HEK293 (cell line): ENCODE measurements around the gene OSBPL1A.

Source experiments
- FEZF1 ChIP-seq: fragments of 450-650 bp; formaldehyde crosslinking; IDR thresholded peaks from 2 replicates; pipeline ENCODE4 v1.5.1; 2016; ENCODE audit warnings: missing biosample characterization, missing genetic modification characterization
- IKZF3 ChIP-seq: fragments of 450-650 bp; IDR thresholded peaks from 2 replicates; pipeline ENCODE4 v1.5.0; 2018; ENCODE audit warnings: missing biosample characterization, mild to moderate bottlenecking, missing genetic modification characterization, moderate library complexity
- RBAK ChIP-seq: fragments of 450-650 bp; formaldehyde crosslinking; IDR thresholded peaks from 2 replicates; pipeline ENCODE4 v1.5.1; 2016; ENCODE audit warnings: missing biosample characterization, missing genetic modification characterization
- ZBTB10 ChIP-seq: fragments of 450-650 bp; formaldehyde crosslinking; IDR thresholded peaks from 2 replicates; pipeline ENCODE4 v1.5.1; 2016; ENCODE audit warnings: missing biosample characterization, missing genetic modification characterization
- ZBTB11 ChIP-seq: fragments of 450-650 bp; formaldehyde crosslinking; conservative IDR thresholded peaks from 2 replicates; pipeline ENCODE4 v1.5.1; 2016; ENCODE audit warnings: low read depth, missing biosample characterization, missing genetic modification characterization
- ZBTB21 ChIP-seq: fragments of 450-650 bp; formaldehyde crosslinking; IDR thresholded peaks from 2 replicates; pipeline ENCODE4 v1.5.1; 2017; ENCODE audit warnings: missing biosample characterization, missing genetic modification characterization
- ZBTB44 ChIP-seq: fragments of 450-650 bp; IDR thresholded peaks from 2 replicates; pipeline ENCODE4 v1.5.1; 2018; ENCODE audit warnings: missing biosample characterization, mild to moderate bottlenecking, missing genetic modification characterization
- ZNF112 ChIP-seq: fragments of 450-650 bp; formaldehyde crosslinking; IDR thresholded peaks from 2 replicates; pipeline ENCODE4 v1.5.0; 2017; ENCODE audit warnings: missing biosample characterization, missing genetic modification characterization
- ZNF132 ChIP-seq: fragments of 450-650 bp; formaldehyde crosslinking; IDR thresholded peaks from 2 replicates; pipeline ENCODE4 v1.5.1; 2017; ENCODE audit warnings: missing biosample characterization, missing genetic modification characterization, borderline replicate concordance
- ZNF133 ChIP-seq: fragments of 450-650 bp; formaldehyde crosslinking; IDR thresholded peaks from 2 replicates; pipeline ENCODE4 v1.5.1; 2016; ENCODE audit warnings: missing biosample characterization, missing genetic modification characterization
- ZNF146 ChIP-seq: fragments of 450-650 bp; formaldehyde crosslinking; IDR thresholded peaks from 2 replicates; pipeline ENCODE4 v1.5.1; 2016; ENCODE audit warnings: missing biosample characterization, missing genetic modification characterization
- ZNF16 ChIP-seq: fragments of 450-650 bp; formaldehyde crosslinking; IDR thresholded peaks from 2 replicates; pipeline ENCODE4 v1.5.1; 2016; ENCODE audit warnings: low read depth, missing biosample characterization, missing genetic modification characterization
- ZNF184 ChIP-seq: fragments of 450-650 bp; IDR thresholded peaks from 2 replicates; pipeline ENCODE4 v1.5.1; 2018; ENCODE audit warnings: missing biosample characterization, mild to moderate bottlenecking, missing genetic modification characterization
- ZNF311 ChIP-seq: fragments of 450-650 bp; formaldehyde crosslinking; IDR thresholded peaks from 2 replicates; pipeline ENCODE4 v1.5.1; 2017; ENCODE audit warnings: missing biosample characterization, missing genetic modification characterization, borderline replicate concordance
- ZNF350 ChIP-seq: fragments of 450-650 bp; formaldehyde crosslinking; IDR thresholded peaks from 2 replicates; pipeline ENCODE4 v1.5.0; 2017; ENCODE audit warnings: missing biosample characterization, mild to moderate bottlenecking, missing genetic modification characterization
- ZNF48 ChIP-seq: fragments of 450-650 bp; formaldehyde crosslinking; IDR thresholded peaks from 2 replicates; pipeline ENCODE4 v1.5.1; 2016; ENCODE audit warnings: missing biosample characterization, missing genetic modification characterization
- ZNF521 ChIP-seq: fragments of 450-650 bp; formaldehyde crosslinking; IDR thresholded peaks from 2 replicates; pipeline ENCODE4 v1.5.1; 2017; ENCODE audit warnings: missing biosample characterization, mild to moderate bottlenecking, missing genetic modification characterization
- ZNF548 ChIP-seq: fragments of 450-650 bp; formaldehyde crosslinking; IDR thresholded peaks from 2 replicates; pipeline ENCODE4 v1.5.1; 2016; ENCODE audit warnings: missing biosample characterization, missing genetic modification characterization
- ZNF555 ChIP-seq: fragments of 450-650 bp; formaldehyde crosslinking; conservative IDR thresholded peaks from 2 replicates; pipeline ENCODE4 v1.5.1; 2017; ENCODE audit warnings: missing biosample characterization, mild to moderate bottlenecking, missing genetic modification characterization, inconsistent platforms
- ZNF558 ChIP-seq: fragments of 450-650 bp; formaldehyde crosslinking; IDR thresholded peaks from 2 replicates; pipeline ENCODE4 v1.5.1; 2016; ENCODE audit warnings: missing biosample characterization, missing genetic modification characterization
- ZNF585B ChIP-seq: fragments of 450-650 bp; formaldehyde crosslinking; IDR thresholded peaks from 2 replicates; pipeline ENCODE4 v1.5.1; 2016; ENCODE audit warnings: missing biosample characterization, missing genetic modification characterization
- ZNF623 ChIP-seq: fragments of 450-650 bp; formaldehyde crosslinking; IDR thresholded peaks from 2 replicates; pipeline ENCODE4 v1.5.1; 2016; ENCODE audit warnings: missing biosample characterization, missing genetic modification characterization
- ZNF777 ChIP-seq: fragments of 450-650 bp; formaldehyde crosslinking; IDR thresholded peaks from 2 replicates; pipeline ENCODE4 v1.5.1; 2017; ENCODE audit warnings: missing biosample characterization, missing genetic modification characterization, borderline replicate concordance
- ZNF791 ChIP-seq: fragments of 450-650 bp; formaldehyde crosslinking; IDR thresholded peaks from 2 replicates; pipeline ENCODE4 v1.5.1; 2016; ENCODE audit warnings: missing biosample characterization, missing genetic modification characterization
- ZNF792 ChIP-seq: fragments of 450-650 bp; formaldehyde crosslinking; IDR thresholded peaks from 2 replicates; pipeline ENCODE4 v1.5.1; 2016; ENCODE audit warnings: missing biosample characterization, missing genetic modification characterization
- ZSCAN23 ChIP-seq: fragments of 450-650 bp; formaldehyde crosslinking; IDR thresholded peaks from 2 replicates; pipeline ENCODE4 v1.5.1; 2016; ENCODE audit warnings: missing biosample characterization, missing genetic modification characterization
- ZSCAN30 ChIP-seq: fragments of 450-650 bp; IDR thresholded peaks from 2 replicates; pipeline ENCODE4 v1.5.1; 2018; ENCODE audit warnings: missing biosample characterization, mild to moderate bottlenecking, missing genetic modification characterization, moderate library complexity
- ZSCAN5A ChIP-seq: fragments of 450-650 bp; formaldehyde crosslinking; IDR thresholded peaks from 2 replicates; pipeline ENCODE4 v1.5.1; 2016; ENCODE audit warnings: missing biosample characterization, missing genetic modification characterization
- ZXDB ChIP-seq: fragments of 450-650 bp; formaldehyde crosslinking; IDR thresholded peaks from 2 replicates; pipeline ENCODE4 v1.5.1; 2016; ENCODE audit warnings: missing biosample characterization, missing genetic modification characterization

Gene OSBPL1A

DNA sequence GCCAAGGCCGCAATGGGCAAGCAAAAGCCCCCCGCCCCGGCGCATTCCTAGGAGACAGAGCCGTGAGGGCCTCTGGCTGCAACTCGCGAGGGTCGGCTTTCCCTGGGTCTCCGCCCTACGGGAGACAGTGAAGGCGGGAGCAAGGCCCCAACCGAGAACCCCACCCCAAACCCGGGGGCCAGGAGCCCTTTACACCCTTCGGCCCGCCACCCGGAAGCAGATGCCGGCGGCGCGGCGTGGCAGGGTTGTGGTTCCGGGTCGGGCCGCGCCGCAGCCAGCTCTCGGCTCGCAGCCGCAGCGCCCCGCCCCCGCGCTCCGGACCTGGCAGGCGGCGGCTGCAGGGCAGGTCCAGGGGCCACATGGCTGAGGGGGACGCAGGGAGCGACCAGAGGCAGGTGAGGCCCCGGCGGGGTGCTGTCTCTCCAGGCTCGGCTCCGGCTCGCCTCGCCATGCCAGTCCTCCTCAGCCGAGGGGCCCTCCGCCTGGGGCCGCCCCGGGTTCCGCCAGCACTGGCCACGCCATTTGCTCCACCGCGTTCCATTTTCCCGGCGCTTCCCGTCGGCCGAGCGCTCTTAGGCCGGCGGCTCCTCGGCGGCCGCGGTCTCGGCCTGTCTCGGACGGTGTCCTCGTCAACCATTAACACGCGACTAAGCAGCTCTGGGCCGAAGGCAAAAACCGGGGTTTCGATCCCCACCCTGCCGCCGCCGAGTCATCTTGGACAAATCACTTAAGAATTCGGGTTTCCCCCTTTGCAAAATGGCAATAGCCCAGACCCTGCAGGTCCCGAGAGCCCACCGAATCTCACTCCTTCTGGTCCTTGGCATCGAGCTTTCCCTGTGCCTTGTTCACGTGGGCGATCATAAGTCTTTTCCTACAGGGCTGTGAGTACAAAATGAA lies 29.0 kb upstream of the OSBPL1A start, which contains the start of gene IMPACT (continued):
- TF ChIP-seq IKZF3 (tag by site-specific recombination), result 0 out of 2 replicates have a peak, but pooled peaks have one; percentile 33
- TF ChIP-seq ZSCAN5A (tag by site-specific recombination), result 0 out of 2 replicates have a peak, but pooled peaks have one; percentile 13
- TF ChIP-seq ZNF791 (tag by site-specific recombination), result no peak; the same call in 1 of the 2 replicates
- no peak for TF ChIP-seq FEZF1
- TF ChIP-seq ZNF350, result peak; percentile 58; the same call in 1 of the 2 replicates
- TF ChIP-seq ZNF48, result no peak
- no peak for TF ChIP-seq ZNF146 (tag by site-specific recombination)
- no peak for TF ChIP-seq ZNF16
- TF ChIP-seq ZNF792 (tag by site-specific recombination), result no peak
- no peak for TF ChIP-seq ZNF112
- TF ChIP-seq ZBTB21 (tag by site-specific recombination), result no peak
- TF ChIP-seq ZNF132 (tag by site-specific recombination), result no peak
- TF ChIP-seq ZNF623 (tag by site-specific recombination), result no peak
- peak; percentile 95 for TF ChIP-seq ZBTB11
- no peak for TF ChIP-seq ZNF184 (tag by site-specific recombination)
- TF ChIP-seq ZNF558 (tag by site-specific recombination), result no peak
- TF ChIP-seq ZNF133 (tag by site-specific recombination), result no peak
- no peak for TF ChIP-seq ZNF555 (tag by site-specific recombination)
- peak; percentile 44; the same call in 1 of the 2 replicates for TF ChIP-seq ZBTB44
- no peak for TF ChIP-seq RBAK
- peak; percentile 91 for TF ChIP-seq ZBTB10 (tag by site-specific recombination)
- TF ChIP-seq ZNF521, result no peak
- TF ChIP-seq ZSCAN23 (tag by site-specific recombination), result no peak
- no peak for TF ChIP-seq ZNF777 (tag by site-specific recombination)
- TF ChIP-seq ZXDB (tag by site-specific recombination), result peak; percentile 86
- TF ChIP-seq ZNF548 (tag by site-specific recombination), result no peak
- no peak for TF ChIP-seq ZNF585B (tag by site-specific recombination)
- TF ChIP-seq ZSCAN30, result peak; percentile 97
- TF ChIP-seq ZNF311 (tag by site-specific recombination), result no peak
